Cerebellar nuclear complex (tissue), 1 donor: Measurements from ENCODE around the gene CNOT11.
"Not testable (repeated sequence)": the region's sequence is repeated elsewhere in the genome, so short reads cannot be mapped to it uniquely, and the experiment has no call there.

ENCODE experiments used
- DNase-seq, 2 experiments: peaks; one replicate each; lab custom pipeline; 2025; lab: John Stamatoyannopoulos, UW

The CNOT11 gene

GRCh38 chr2:101252408-101253012 is at the start of gene CNOT11:
Gene CNOT11, plus strand, starts transcription at chr2:101252886. Its CDS starts 79 bp downstream, at chr2:101252965.
- DNase-seq, result peak; percentile 48 to 72

- DNase-seq, result no peak
Observed at GRCh38 chr2:101204400-101205115, 48.1 kb upstream of the CNOT11 start.

GRCh38 chr2:101205521-101206479 is 46.9 kb upstream of the CNOT11 start:
- DNase-seq, result peak in 1 of 2 experiments; percentile 31

- DNase-seq, result no peak
Observed at GRCh38 chr2:101208830-101209229, 43.9 kb upstream of the CNOT11 start.

GRCh38 chr2:101219246-101219645 is 33.4 kb upstream of the CNOT11 start:
- DNase-seq, result no peak

GRCh38 chr2:101220091-101220490 is 32.6 kb upstream of the CNOT11 start:
- not testable (repeated sequence) for DNase-seq

GRCh38 chr2:101223814-101224231 is 28.9 kb upstream of the CNOT11 start:
- no peak for DNase-seq

GRCh38 chr2:101230541-101231001 is 22.1 kb upstream of the CNOT11 start:
- DNase-seq, result no peak

GRCh38 chr2:101231240-101231639 is 21.4 kb upstream of the CNOT11 start:
- DNase-seq, result no peak

- no peak for DNase-seq
Observed at GRCh38 chr2:101231937-101232730, 20.6 kb upstream of the CNOT11 start.

- DNase-seq, result no peak
Observed at GRCh38 chr2:101232770-101233169, 19.9 kb upstream of the CNOT11 start.

GRCh38 chr2:101234169-101234938 is 18.3 kb upstream of the CNOT11 start:
- no peak for DNase-seq

- DNase-seq, result not testable (repeated sequence)
Observed at GRCh38 chr2:101235956-101236355, 16.7 kb upstream of the CNOT11 start.

GRCh38 chr2:101237944-101238343 is 14.7 kb upstream of the CNOT11 start:
- not testable (repeated sequence) for DNase-seq

GRCh38 chr2:101238930-101239759 is 13.5 kb upstream of the CNOT11 start:
- DNase-seq, result no peak

- not testable (repeated sequence) for DNase-seq
Observed at GRCh38 chr2:101239760-101240118, 12.9 kb upstream of the CNOT11 start.

- DNase-seq, result not testable (repeated sequence)
Observed at GRCh38 chr2:101240694-101241093, 12.0 kb upstream of the CNOT11 start.

GRCh38 chr2:101241158-101241557 is 11.5 kb upstream of the CNOT11 start:
- no peak for DNase-seq

GRCh38 chr2:101244373-101244772 is 8.3 kb upstream of the CNOT11 start:
- not testable (repeated sequence) for DNase-seq

GRCh38 chr2:101244899-101245298 is 7.8 kb upstream of the CNOT11 start:
- not testable (repeated sequence) for DNase-seq
